ENCODE measurements around the gene NT5C2. TPM values are rescaled to one million over a fixed set of nuclear protein-coding genes. Genes with fewer than 3 reads are reported as not detected.

The NT5C2 gene
- total RNA-seq (84.1 TPM), polyA plus RNA-seq (ENCODE audit: insufficient read depth in 1 of 8, insufficient read length in 8 of 8, low replicate concordance in 1 of 8) (100 to 1,000 TPM; 102 to 179 (median 125) TPM)
- long read RNA-seq, donor 1, partial matches to known transcripts, result 0 of 1 reads
- long read RNA-seq, donor 1, other reads (novel, unspliced or antisense), result 0 of 1 reads
- long read RNA-seq, donor 2, result 0 reads
- long read RNA-seq, donor 3, partial matches to known transcripts, result 0 of 15 reads
- long read RNA-seq, donor 3, other reads (novel, unspliced or antisense), result 8 of 15 reads
- long read RNA-seq, donor 4, partial matches to known transcripts, result 0 of 2 reads
- long read RNA-seq, donor 4, other reads (novel, unspliced or antisense), result 0 of 2 reads
- long read RNA-seq, donor 5, transcript NT5C2-201 (18 exons, 3,435 nt), result major isoform, 8 of 21 reads
- long read RNA-seq, donor 5, partial matches to known transcripts, result 0 of 21 reads
- long read RNA-seq, donor 5, other reads (novel, unspliced or antisense), result 10 of 21 reads
- long read RNA-seq, donor 6, partial matches to known transcripts, result 0 of 17 reads
- long read RNA-seq, donor 6, other reads (novel, unspliced or antisense), result 13 of 17 reads
- long read RNA-seq, donor 7, partial matches to known transcripts, result 0 of 13 reads
- long read RNA-seq, donor 7, other reads (novel, unspliced or antisense), result 8 of 13 reads
- long read RNA-seq, donor 8, partial matches to known transcripts, result 23 of 27 reads
- long read RNA-seq, donor 8, other reads (novel, unspliced or antisense), result 0 of 27 reads
- long read RNA-seq, donor 9, partial matches to known transcripts, result 0 of 10 reads
- long read RNA-seq, donor 9, other reads (novel, unspliced or antisense), result 6 of 10 reads
- long read RNA-seq, donor 10, transcript NT5C2-201 (18 exons, 3,435 nt), result major isoform, 6 of 13 reads
- long read RNA-seq, donor 10, partial matches to known transcripts, result 0 of 13 reads
- long read RNA-seq, donor 10, other reads (novel, unspliced or antisense), result 6 of 13 reads
- long read RNA-seq, donor 11, transcript NT5C2-201 (18 exons, 3,435 nt), result major isoform, 5 of 6 reads
- long read RNA-seq, donor 11, partial matches to known transcripts, result 0 of 6 reads
- long read RNA-seq, donor 11, other reads (novel, unspliced or antisense), result 0 of 6 reads

DNA sequence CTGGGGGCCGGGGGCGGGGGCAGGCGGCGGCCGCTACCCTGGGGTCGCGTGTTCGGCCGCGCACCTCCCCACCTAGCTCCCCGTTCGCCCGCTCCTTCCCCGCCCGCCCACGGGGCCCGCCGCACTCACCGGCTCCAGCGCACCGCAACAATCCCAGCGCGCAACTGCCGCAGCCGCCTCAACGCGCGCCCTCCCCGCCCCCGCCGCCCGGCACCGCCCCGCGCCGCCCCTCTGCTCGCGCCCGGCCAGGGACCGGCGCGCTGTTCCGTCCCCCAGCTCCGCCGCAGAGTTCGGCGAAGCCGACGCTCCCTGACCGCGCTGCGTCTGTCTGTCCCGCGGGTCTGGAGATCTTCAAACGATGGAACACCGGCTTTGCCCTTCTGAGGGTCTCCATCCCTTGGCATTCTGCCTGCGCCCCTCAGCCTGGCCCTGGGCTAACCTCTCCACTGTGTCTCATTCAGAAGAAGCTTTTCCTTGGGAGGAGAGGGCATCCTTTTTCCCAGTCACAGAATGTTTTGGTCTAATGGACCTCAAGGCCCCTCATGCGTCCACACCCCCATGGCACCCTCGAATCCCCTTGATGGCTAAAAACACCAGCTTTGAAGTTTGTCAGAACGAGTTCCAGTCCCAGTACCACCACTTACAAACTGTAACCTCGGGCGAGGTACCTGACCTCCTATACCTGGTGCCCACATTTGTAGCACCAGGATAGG lies at the start of gene NT5C2:
TSS of gene NT5C2 (minus strand) at position 166 of the 713 bp plus-strand sequence. CDS start 18,314 bp downstream, outside the sequence.
- Histone ChIP-seq H3K27ac (ENCODE audit: low read length) (peak within 1 kb of the TSS; percentile 98), H3K36me3 (ENCODE audit: control insufficient read depth, insufficient read depth, low read length) (no peaks in the 10 kb centered on the region), H3K27me3 (ENCODE audit: control insufficient read depth, insufficient read depth, low read length) (no peaks in the 10 kb centered on the region), H3K4me3 (ENCODE audit: low read length) (peak within 1 kb of the TSS; percentile 86), H3K9me3 (replicated peaks; ENCODE audit: control insufficient read depth, low read depth, low read length) (no peaks in the 10 kb centered on the region), H3K4me1 (ENCODE audit: control insufficient read depth, insufficient read depth, low read length) (peaks cover 7% of the 10 kb centered on the region)
- peak; percentile 93 for DNase-seq
- WGBS (ENCODE audit: insufficient coverage), result under 1% methylated on average over 49 of the region's 62 CpGs

- no peak overlapping the region for H3K27ac ChIP-seq (ENCODE audit: low read length)
- H3K9me3 ChIP-seq (replicated peaks; ENCODE audit: control insufficient read depth, low read depth, low read length), result no peaks in the 10 kb centered on the region
- peak; percentile 14 for DNase-seq
- no peaks in the 10 kb centered on the region for H3K36me3 ChIP-seq (ENCODE audit: control insufficient read depth, insufficient read depth, low read length)
- no peaks in the 10 kb centered on the region for H3K4me1 ChIP-seq (ENCODE audit: control insufficient read depth, insufficient read depth, low read length)
- H3K27me3 ChIP-seq (ENCODE audit: control insufficient read depth, insufficient read depth, low read length), result no peaks in the 10 kb centered on the region
- 67% methylated on average over 3 of the region's 7 CpGs for WGBS (ENCODE audit: insufficient coverage)
- no peak overlapping the region for H3K4me3 ChIP-seq (ENCODE audit: low read length)
These were observed 48.4 kb upstream of the NT5C2 start for GRCh38 chr10:103241262-103242011.

DNA sequence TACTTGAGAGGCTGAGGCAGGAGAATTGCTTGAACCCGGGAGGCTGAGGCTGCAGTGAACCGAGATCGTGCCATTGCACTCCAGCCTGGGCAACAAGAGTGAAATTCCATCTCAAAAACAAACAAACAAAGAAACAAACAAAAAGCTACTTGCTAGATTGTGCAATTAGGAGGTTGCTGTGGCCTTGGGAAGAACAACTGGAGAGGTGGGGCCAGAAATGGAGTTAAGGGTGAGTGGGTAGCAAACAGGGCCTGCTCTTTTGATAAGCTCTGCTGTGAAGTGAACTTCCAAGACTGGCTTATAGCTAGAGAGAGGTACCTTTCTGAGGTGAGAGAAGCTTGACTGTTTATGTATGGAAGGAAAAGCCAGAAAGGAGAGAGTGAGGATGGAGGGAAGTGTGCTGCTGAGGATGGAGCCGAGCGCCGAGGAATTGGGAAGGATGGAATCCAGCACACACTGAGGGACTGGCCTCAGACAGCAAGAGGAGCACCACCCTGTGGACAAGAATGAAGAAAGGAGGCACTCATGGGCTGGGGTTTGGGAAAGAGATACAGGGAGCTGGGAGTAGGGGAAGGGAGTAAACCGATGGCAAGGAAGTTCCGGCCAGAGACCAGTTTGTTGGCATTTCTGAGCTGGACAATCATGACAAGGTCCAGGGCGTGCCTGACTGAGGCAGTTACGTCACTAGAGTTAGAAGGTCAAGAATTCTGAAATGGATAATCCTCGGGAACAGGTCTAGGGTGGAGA lies 45.6 kb upstream of the NT5C2 start:
- no peaks in the 10 kb centered on the region for H3K36me3 ChIP-seq (ENCODE audit: control insufficient read depth, insufficient read depth, low read length)
- peak; percentile 23 for DNase-seq
- WGBS (ENCODE audit: insufficient coverage), result 45% methylated on average over 6 of the region's 11 CpGs
- no peaks in the 10 kb centered on the region for H3K27me3 ChIP-seq (ENCODE audit: control insufficient read depth, insufficient read depth, low read length)
- H3K27ac ChIP-seq (ENCODE audit: low read length), result no peak overlapping the region
- no peak overlapping the region for H3K4me3 ChIP-seq (ENCODE audit: low read length)
- H3K4me1 ChIP-seq (ENCODE audit: control insufficient read depth, insufficient read depth, low read length), result no peaks in the 10 kb centered on the region
- no peaks in the 10 kb centered on the region for H3K9me3 ChIP-seq (replicated peaks; ENCODE audit: control insufficient read depth, low read depth, low read length)

GRCh38 chr10:103235775-103236174 lies 42.7 kb upstream of the NT5C2 start:
- WGBS (ENCODE audit: insufficient coverage), result no CpG with 5 or more reads among the region's 2 CpGs
- no peaks in the 10 kb centered on the region for H3K9me3 ChIP-seq (replicated peaks; ENCODE audit: control insufficient read depth, low read depth, low read length)
- H3K27ac ChIP-seq (ENCODE audit: low read length), result no peak overlapping the region
- H3K36me3 ChIP-seq (ENCODE audit: control insufficient read depth, insufficient read depth, low read length), result no peaks in the 10 kb centered on the region
- no peaks in the 10 kb centered on the region for H3K27me3 ChIP-seq (ENCODE audit: control insufficient read depth, insufficient read depth, low read length)
- no peak overlapping the region for H3K4me3 ChIP-seq (ENCODE audit: low read length)
- H3K4me1 ChIP-seq (ENCODE audit: control insufficient read depth, insufficient read depth, low read length), result peaks cover 8% of the 10 kb centered on the region
- no peak for DNase-seq

DNA sequence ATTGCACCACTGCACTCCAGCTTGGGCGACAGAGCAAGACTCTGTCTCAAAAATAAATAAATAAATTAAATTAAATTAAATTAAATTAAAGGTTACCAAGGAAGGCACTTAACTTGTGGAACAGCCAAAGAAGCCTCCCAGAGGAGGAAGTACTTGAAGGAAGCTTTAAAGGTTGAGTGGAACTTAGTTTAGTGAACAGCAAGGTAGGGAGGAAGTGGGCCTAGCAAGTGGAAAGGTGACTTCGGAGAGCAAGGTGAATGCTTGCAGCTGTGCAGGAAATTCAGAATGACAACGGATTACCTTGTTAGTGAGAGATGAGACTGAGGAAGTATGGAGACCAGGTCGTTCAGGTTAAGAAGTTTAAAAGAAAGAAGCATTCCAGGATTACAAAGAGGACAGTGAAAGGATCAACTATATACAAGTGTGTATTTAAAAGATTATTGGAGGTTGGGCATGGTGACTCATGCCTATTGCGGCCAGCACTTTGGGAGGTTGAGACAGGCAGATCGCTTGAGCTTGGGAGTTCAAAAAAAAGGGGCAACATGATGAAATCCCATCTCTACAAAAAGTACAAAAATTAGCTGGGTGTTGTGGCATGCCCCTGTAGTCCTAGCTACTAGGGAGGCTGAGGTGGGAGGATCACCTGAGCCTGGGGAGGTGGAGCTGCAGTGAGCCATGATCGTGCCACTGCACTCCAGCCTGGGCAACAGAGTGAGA lies 39.9 kb upstream of the NT5C2 start:
- Histone ChIP-seq H3K4me3 (ENCODE audit: low read length) (no peak overlapping the region), H3K27ac (ENCODE audit: low read length) (no peak overlapping the region), H3K4me1 (ENCODE audit: control insufficient read depth, insufficient read depth, low read length) (peaks cover 19% of the 10 kb centered on the region), H3K36me3 (ENCODE audit: control insufficient read depth, insufficient read depth, low read length) (no peaks in the 10 kb centered on the region), H3K27me3 (ENCODE audit: control insufficient read depth, insufficient read depth, low read length) (no peaks in the 10 kb centered on the region), H3K9me3 (replicated peaks; ENCODE audit: control insufficient read depth, low read depth, low read length) (no peaks in the 10 kb centered on the region)
- WGBS (ENCODE audit: insufficient coverage), result 74% methylated on average over 4 of the region's 7 CpGs
- no peak for DNase-seq

GRCh38 chr10:103232131-103232673 lies 39.1 kb upstream of the NT5C2 start:
- H3K36me3 ChIP-seq (ENCODE audit: control insufficient read depth, insufficient read depth, low read length), result no peaks in the 10 kb centered on the region
- H3K9me3 ChIP-seq (replicated peaks; ENCODE audit: control insufficient read depth, low read depth, low read length), result no peaks in the 10 kb centered on the region
- H3K27me3 ChIP-seq (ENCODE audit: control insufficient read depth, insufficient read depth, low read length), result no peaks in the 10 kb centered on the region
- 80% methylated on average over 1 of the region's 3 CpGs for WGBS (ENCODE audit: insufficient coverage)
- no peak for DNase-seq
- H3K27ac ChIP-seq (ENCODE audit: low read length), result no peak overlapping the region
- H3K4me3 ChIP-seq (ENCODE audit: low read length), result no peak overlapping the region
- H3K4me1 ChIP-seq (ENCODE audit: control insufficient read depth, insufficient read depth, low read length), result peaks cover 21% of the 10 kb centered on the region

- H3K4me3 ChIP-seq (ENCODE audit: low read length), result no peak overlapping the region
- no peaks in the 10 kb centered on the region for H3K9me3 ChIP-seq (replicated peaks; ENCODE audit: control insufficient read depth, low read depth, low read length)
- H3K36me3 ChIP-seq (ENCODE audit: control insufficient read depth, insufficient read depth, low read length), result no peaks in the 10 kb centered on the region
- no CpG with 5 or more reads among the region's 4 CpGs for WGBS (ENCODE audit: insufficient coverage)
- peak; percentile 19 for DNase-seq
- H3K27ac ChIP-seq (ENCODE audit: low read length), result peak overlapping the region; percentile 62
- H3K4me1 ChIP-seq (ENCODE audit: control insufficient read depth, insufficient read depth, low read length), result peaks cover 29% of the 10 kb centered on the region
- H3K27me3 ChIP-seq (ENCODE audit: control insufficient read depth, insufficient read depth, low read length), result no peaks in the 10 kb centered on the region
These were observed 38.0 kb upstream of the NT5C2 start for GRCh38 chr10:103231047-103231551.

DNA sequence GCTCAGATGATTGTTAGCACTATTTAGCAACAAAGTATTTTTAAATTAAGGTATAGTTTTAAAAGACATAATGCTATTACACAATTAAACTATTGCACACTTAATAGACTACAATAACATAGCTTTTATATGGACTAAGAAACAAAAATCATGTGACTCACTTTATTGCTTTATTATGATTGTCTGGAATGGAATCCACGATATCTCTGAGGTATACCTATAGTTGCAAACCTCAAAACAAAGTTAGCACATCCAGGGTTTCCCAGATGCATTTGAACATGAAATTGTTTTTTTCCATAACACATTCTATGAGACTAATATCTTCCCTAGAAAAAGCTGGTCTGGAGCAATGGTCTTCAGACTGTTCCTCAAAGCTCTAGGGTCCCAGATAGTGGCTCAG lies 34.3 kb upstream of the NT5C2 start:
- peaks cover 29% of the 10 kb centered on the region for H3K4me1 ChIP-seq (ENCODE audit: control insufficient read depth, insufficient read depth, low read length)
- H3K27me3 ChIP-seq (ENCODE audit: control insufficient read depth, insufficient read depth, low read length), result no peaks in the 10 kb centered on the region
- H3K9me3 ChIP-seq (replicated peaks; ENCODE audit: control insufficient read depth, low read depth, low read length), result peaks cover 18% of the 10 kb centered on the region
- no peak overlapping the region for H3K4me3 ChIP-seq (ENCODE audit: low read length)
- H3K27ac ChIP-seq (ENCODE audit: low read length), result peak overlapping the region; percentile 75
- no peak for DNase-seq
- H3K36me3 ChIP-seq (ENCODE audit: control insufficient read depth, insufficient read depth, low read length), result no peaks in the 10 kb centered on the region
- WGBS (ENCODE audit: insufficient coverage), result no CpG with 5 or more reads among the region's 1 CpG
